ENCODE results near the gene PPP2R3A.

- no peak for TF ChIP-seq EZH2 (optimal IDR thresholded peaks at IDR 0.05; ENCODE audit: low read depth, low read length)
- TF ChIP-seq CTCF (IDR thresholded peaks at IDR 0.05; ENCODE audit: low read length): no peak
- TF ChIP-seq EZH2phosphoT487 (IDR thresholded peaks at IDR 0.05; ENCODE audit: low read length): no peak
Measured at GRCh38 chr3:135916310-135916709, 49.2 kb upstream of the PPP2R3A start.
